IgD-negative memory B cell (primary cell): ENCODE data around the gene IRS2. TPM values are rescaled to one million over a fixed set of nuclear protein-coding genes. Genes with fewer than 3 reads are reported as not detected.
A peak's percentile ranks its signal among the peaks of the same experiment; 100 is the strongest.

Experiments used
- H3K27ac Mint-ChIP-seq, 3 donors: one replicate each; pipeline ENCODE4 v1.8.0; 2020 to 2022; ENCODE audit warnings: mild to moderate bottlenecking in 3 of 3, mixed read lengths in 3 of 3, moderate library complexity in 1 of 3
- H3K27me3 Mint-ChIP-seq: one replicate; pipeline ENCODE4 v1.8.0; 2021; ENCODE audit warnings: mixed read lengths
- H3K36me3 Mint-ChIP-seq: one replicate; pipeline ENCODE4 v1.8.0; 2020; ENCODE audit warnings: mild to moderate bottlenecking, mixed read lengths
- H3K4me1 Mint-ChIP-seq, 3 donors: one replicate each; pipeline ENCODE4 v1.8.0; 2020 to 2022; ENCODE audit warnings: mixed read lengths in 3 of 3, mild to moderate bottlenecking in 1 of 3
- H3K4me3 Mint-ChIP-seq, 4 donors: one replicate each; pipeline ENCODE4 v1.8.0; 2020 to 2022; ENCODE audit warnings: mild to moderate bottlenecking in 4 of 4, mixed read lengths in 4 of 4, moderate library complexity in 3 of 4
- H3K9me3 Mint-ChIP-seq, 3 donors: one replicate each; pipeline ENCODE4 v1.8.0; 2020 to 2021; ENCODE audit warnings: mixed read lengths in 3 of 3, mild to moderate bottlenecking in 1 of 3
- polyA plus RNA-seq: library from polyadenylated mRNA; unstranded; fragments of 300-500 nt; fragmentation: Illumina TruSeq; gene quantifications from one replicate; pipeline ENCODE4 v1.2.3, GENCODE V29; 2021

IRS2 gene
- polyA plus RNA-seq, 1 donor from 2014 or later = 1.5 TPM

DNA sequence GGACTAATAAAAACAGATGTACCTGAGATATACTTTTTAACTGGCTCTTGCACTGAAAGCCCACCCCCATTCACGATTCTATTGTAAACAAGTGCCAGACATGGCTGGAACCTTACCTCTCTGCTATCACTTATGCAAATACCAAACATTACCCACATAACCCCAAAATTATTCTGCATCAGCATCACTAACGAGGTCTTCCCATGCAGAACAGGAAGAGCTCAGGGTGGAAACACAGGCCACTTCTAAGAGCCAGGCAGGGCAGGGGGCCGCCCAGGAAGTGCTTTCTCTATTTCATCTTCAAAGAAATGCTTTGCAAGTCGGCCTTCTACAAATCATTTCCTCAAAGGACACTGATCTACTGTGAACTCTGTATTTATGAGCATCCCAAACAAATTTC lies 7.3 kb downstream of the IRS2 start:
- Mint-ChIP-seq H3K4me1 (peaks cover 7 to 20% (median 10%) of the 10 kb centered on the region in 3 donors), H3K36me3 (peaks cover 1% of the 10 kb centered on the region), H3K4me3 (peak overlapping the region in 3 of 4 donors; percentile 0 to 29 (median 17)), H3K9me3 (no peaks in the 10 kb centered on the region), H3K27ac (peak overlapping the region in 1 of 3 donors; percentile 35), H3K27me3 (no peaks in the 10 kb centered on the region)

DNA sequence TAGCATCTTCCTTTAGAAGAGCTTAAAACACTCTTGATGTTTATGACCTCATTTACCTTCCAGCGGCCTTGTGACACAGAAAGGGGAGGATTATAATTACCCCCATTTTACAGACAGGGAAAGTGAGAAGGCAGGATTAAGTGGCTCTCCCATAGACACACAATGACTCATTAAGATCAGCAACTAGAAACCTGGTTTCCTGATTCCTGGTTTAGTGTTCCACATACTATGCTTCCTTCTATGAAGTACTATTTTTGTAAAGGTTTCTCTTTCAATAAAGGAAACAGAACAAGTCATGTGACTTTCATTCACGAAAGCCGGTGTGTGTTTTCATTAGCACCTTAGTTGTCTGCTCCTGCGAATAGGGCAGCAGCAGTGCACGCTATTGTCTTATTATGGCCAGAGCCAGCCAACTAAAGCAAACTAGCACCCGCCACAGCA lies 8.3 kb downstream of the IRS2 start:
- Mint-ChIP-seq H3K9me3 (no peaks in the 10 kb centered on the region), H3K4me3 (peak overlapping the region in 1 of 4 donors; percentile 39), H3K27me3 (no peaks in the 10 kb centered on the region), H3K36me3 (peaks cover 1% of the 10 kb centered on the region), H3K27ac (peak overlapping the region in 1 of 3 donors; percentile 83), H3K4me1 (peaks cover 7 to 20% (median 17%) of the 10 kb centered on the region in 3 donors)

GRCh38 chr13:109776575-109776974 lies 9.8 kb downstream of the IRS2 start:
- Mint-ChIP-seq H3K36me3 (peaks cover 1% of the 10 kb centered on the region), H3K4me1 (peaks cover 7 to 20% (median 17%) of the 10 kb centered on the region in 3 donors), H3K9me3 (no peaks in the 10 kb centered on the region), H3K27me3 (no peaks in the 10 kb centered on the region), H3K4me3 (no peak overlapping the region), H3K27ac (no peak overlapping the region)

DNA sequence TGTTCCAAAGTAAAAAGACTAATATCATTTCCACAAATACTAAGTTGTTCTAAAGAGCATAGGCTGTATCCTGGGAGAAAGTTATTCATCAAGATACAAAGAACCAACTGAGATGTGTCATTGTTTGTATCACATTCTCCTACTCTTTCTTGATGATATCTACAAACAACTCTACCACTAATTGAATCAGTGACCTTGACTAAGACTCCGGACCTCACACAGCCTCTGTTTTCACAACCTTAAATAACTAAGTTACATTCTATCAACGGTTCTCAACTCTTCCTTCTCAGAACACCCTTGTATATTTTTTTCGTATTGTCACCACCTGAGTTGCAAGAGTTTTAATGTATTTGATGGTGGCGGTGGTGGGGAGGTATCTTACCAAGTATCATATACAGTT lies 12.6 kb downstream of the IRS2 start:
- Mint-ChIP-seq H3K4me3 (no peak overlapping the region), H3K27ac (no peak overlapping the region), H3K4me1 (peaks cover 0 to 7% (median 5%) of the 10 kb centered on the region in 3 donors), H3K27me3 (no peaks in the 10 kb centered on the region), H3K36me3 (peaks cover 2% of the 10 kb centered on the region), H3K9me3 (no peaks in the 10 kb centered on the region)

- H3K27ac Mint-ChIP-seq = no peak overlapping the region
- H3K4me1 Mint-ChIP-seq = peaks cover 0 to 7% (median 4%) of the 10 kb centered on the region in 3 donors
- no peaks in the 10 kb centered on the region for H3K9me3 Mint-ChIP-seq
- H3K4me3 Mint-ChIP-seq = no peak overlapping the region
- H3K36me3 Mint-ChIP-seq = peaks cover 2% of the 10 kb centered on the region
- no peaks in the 10 kb centered on the region for H3K27me3 Mint-ChIP-seq
These were observed 13.1 kb downstream of the IRS2 start for GRCh38 chr13:109773276-109773675.

GRCh38 chr13:109771926-109772325 lies 14.5 kb downstream of the IRS2 start:
- peaks cover 2% of the 10 kb centered on the region for H3K36me3 Mint-ChIP-seq
- H3K4me1 Mint-ChIP-seq = peaks cover 0 to 7% (median 0%) of the 10 kb centered on the region in 3 donors
- no peak overlapping the region for H3K4me3 Mint-ChIP-seq
- H3K27me3 Mint-ChIP-seq = no peaks in the 10 kb centered on the region
- no peaks in the 10 kb centered on the region for H3K9me3 Mint-ChIP-seq
- no peak overlapping the region for H3K27ac Mint-ChIP-seq

DNA sequence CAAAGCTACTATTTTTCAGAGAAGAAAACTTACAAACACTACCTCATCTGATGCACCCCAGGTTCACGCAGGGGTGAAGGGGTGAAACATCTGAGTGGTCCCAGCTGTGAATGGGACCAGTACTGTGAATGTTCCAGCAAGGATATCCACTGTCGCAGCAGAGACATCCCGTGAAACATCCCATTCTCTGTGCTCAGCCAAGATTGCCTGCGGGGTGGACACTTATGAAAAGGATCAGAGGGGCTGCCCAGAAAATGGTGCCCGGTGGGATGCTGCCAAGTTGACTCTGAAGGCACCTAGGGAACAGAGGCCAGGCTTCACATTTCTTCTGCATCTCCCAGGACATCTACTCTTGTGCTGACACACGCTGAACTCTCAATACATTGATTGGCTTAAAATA lies 15.9 kb downstream of the IRS2 start:
- H3K36me3 Mint-ChIP-seq = peaks cover 2% of the 10 kb centered on the region
- H3K27me3 Mint-ChIP-seq = no peaks in the 10 kb centered on the region
- H3K4me3 Mint-ChIP-seq = no peak overlapping the region
- H3K9me3 Mint-ChIP-seq = no peaks in the 10 kb centered on the region
- H3K4me1 Mint-ChIP-seq = peaks cover 0 to 7% (median 0%) of the 10 kb centered on the region in 3 donors
- H3K27ac Mint-ChIP-seq = no peak overlapping the region

GRCh38 chr13:109769921-109770320 lies 16.5 kb downstream of the IRS2 start:
- Mint-ChIP-seq H3K9me3 (no peaks in the 10 kb centered on the region), H3K4me1 (peaks cover 0 to 7% (median 0%) of the 10 kb centered on the region in 3 donors), H3K4me3 (no peak overlapping the region), H3K27me3 (no peaks in the 10 kb centered on the region), H3K27ac (peak overlapping the region in 1 of 3 donors; percentile 7), H3K36me3 (peaks cover 2% of the 10 kb centered on the region)

- Mint-ChIP-seq H3K9me3 (no peaks in the 10 kb centered on the region), H3K4me3 (no peak overlapping the region), H3K27me3 (no peaks in the 10 kb centered on the region), H3K27ac (no peak overlapping the region), H3K36me3 (peaks cover 2% of the 10 kb centered on the region), H3K4me1 (peaks cover 0 to 7% (median 0%) of the 10 kb centered on the region in 3 donors)
These were observed 17.1 kb downstream of the IRS2 start for GRCh38 chr13:109769275-109769674.

DNA sequence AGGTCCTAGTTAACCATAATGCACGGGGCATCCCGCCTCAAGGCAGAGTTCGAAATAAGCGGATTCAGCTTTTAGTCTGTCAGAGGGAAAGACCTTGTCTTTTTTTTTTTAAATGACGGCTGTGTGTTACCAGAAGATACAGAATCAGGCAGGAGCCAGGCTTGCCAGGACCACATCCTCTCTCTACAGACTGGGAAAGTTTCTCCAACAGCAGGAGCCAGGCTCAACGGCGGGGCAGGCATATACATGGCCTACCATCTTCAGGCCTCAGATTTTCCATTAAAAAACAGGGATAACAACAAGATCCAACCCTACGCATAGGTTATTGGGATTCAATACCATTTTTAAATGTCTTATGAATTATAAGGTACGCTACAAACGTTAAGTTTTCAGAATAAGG lies 17.8 kb downstream of the IRS2 start:
- Mint-ChIP-seq H3K36me3 (peaks cover 2% of the 10 kb centered on the region), H3K4me3 (no peak overlapping the region), H3K4me1 (peaks cover 0 to 4% (median 0%) of the 10 kb centered on the region in 3 donors)

DNA sequence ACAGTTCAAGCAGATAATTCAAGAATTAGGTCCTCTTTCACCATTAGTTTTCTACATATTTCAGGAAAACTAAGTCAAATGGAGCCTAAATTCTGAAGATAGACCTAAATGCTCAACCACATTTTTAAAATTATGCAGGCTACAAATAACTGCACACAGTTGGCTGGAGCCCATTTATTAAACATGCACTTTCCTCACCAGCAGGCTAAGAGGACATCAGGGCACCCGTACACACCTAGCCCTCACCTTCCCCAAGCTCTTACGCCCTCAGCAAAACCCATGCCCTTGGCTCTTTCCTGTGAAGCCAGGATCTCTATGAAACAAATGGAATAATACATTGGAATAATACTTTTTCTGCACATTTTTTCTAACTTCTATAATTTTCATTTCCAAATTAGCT lies 18.2 kb downstream of the IRS2 start:
- peaks cover 2% of the 10 kb centered on the region for H3K36me3 Mint-ChIP-seq
- no peaks in the 10 kb centered on the region for H3K9me3 Mint-ChIP-seq
- no peak overlapping the region for H3K27ac Mint-ChIP-seq
- H3K4me1 Mint-ChIP-seq = peaks cover 0 to under 1% (median 0%) of the 10 kb centered on the region in 3 donors
- no peaks in the 10 kb centered on the region for H3K27me3 Mint-ChIP-seq
- no peak overlapping the region for H3K4me3 Mint-ChIP-seq

More for the DNA sequence above, 17.8 kb downstream of the IRS2 start:
- Mint-ChIP-seq H3K9me3 (no peaks in the 10 kb centered on the region), H3K27me3 (no peaks in the 10 kb centered on the region), H3K27ac (no peak overlapping the region)

GRCh38 chr13:109767023-109767422 lies 19.4 kb downstream of the IRS2 start:
- Mint-ChIP-seq H3K4me1 (peaks cover 0 to 2% (median under 1%) of the 10 kb centered on the region in 3 donors), H3K36me3 (peaks cover 2% of the 10 kb centered on the region), H3K27ac (no peak overlapping the region), H3K9me3 (no peaks in the 10 kb centered on the region), H3K4me3 (peak overlapping the region in 1 of 4 donors; percentile 8), H3K27me3 (no peaks in the 10 kb centered on the region)

- H3K27ac Mint-ChIP-seq = no peak overlapping the region
- no peaks in the 10 kb centered on the region for H3K27me3 Mint-ChIP-seq
- no peaks in the 10 kb centered on the region for H3K9me3 Mint-ChIP-seq
- H3K4me3 Mint-ChIP-seq = no peak overlapping the region
- H3K4me1 Mint-ChIP-seq = peaks cover 0 to 5% (median 2%) of the 10 kb centered on the region in 3 donors
- peaks cover 6% of the 10 kb centered on the region for H3K36me3 Mint-ChIP-seq
These were observed 21.7 kb downstream of the IRS2 start for GRCh38 chr13:109764470-109765291.

DNA sequence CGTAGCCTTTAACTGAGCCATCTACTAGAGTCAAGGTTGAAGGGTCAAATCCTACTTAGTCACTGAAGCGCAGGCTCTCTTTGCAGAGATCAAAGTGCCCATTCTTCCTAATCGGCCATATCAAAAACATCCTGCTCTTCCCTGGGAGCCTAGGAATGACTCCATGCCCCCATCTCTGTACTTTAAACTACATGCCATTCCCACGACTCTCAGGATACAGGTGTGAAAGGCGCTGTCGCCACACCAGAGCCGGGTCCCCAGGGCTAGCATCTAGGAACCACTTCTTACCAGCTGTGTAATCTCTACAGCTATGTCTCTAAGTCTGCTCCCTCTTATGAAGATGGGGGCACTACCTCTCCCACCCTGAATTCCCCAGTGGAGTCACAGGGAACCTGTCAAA lies 22.3 kb downstream of the IRS2 start:
- Mint-ChIP-seq H3K4me1 (peaks cover 0 to 5% (median 2%) of the 10 kb centered on the region in 3 donors), H3K27me3 (no peaks in the 10 kb centered on the region), H3K9me3 (no peaks in the 10 kb centered on the region), H3K27ac (peak overlapping the region in 2 of 3 donors; percentile 18 to 28), H3K4me3 (no peak overlapping the region), H3K36me3 (peaks cover 3% of the 10 kb centered on the region)

DNA sequence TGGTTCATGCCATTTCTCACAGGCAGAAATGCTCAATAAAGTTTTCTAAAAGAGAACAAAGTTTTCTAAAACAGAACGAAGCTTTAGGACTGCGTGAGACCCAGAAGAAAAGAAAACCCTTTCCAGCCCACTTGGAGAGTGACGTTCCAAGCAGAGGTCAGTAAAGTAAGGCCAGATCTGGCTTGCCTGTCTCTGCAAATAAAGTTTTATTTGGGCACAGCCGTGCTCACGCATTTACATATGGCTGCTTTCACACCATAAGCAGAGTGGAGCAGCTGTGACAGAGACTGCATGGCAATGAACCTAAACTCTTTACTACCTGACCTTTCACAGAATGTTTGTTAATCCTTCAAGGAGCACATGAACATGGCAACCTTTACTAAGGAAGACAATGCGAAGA lies 23.6 kb downstream of the IRS2 start:
- peaks cover 0 to 5% (median 2%) of the 10 kb centered on the region in 3 donors for H3K4me1 Mint-ChIP-seq
- no peaks in the 10 kb centered on the region for H3K27me3 Mint-ChIP-seq
- no peak overlapping the region for H3K4me3 Mint-ChIP-seq
- peak overlapping the region in 1 of 3 donors; percentile 56 for H3K27ac Mint-ChIP-seq
- no peaks in the 10 kb centered on the region for H3K9me3 Mint-ChIP-seq
- peaks cover 3% of the 10 kb centered on the region for H3K36me3 Mint-ChIP-seq

DNA sequence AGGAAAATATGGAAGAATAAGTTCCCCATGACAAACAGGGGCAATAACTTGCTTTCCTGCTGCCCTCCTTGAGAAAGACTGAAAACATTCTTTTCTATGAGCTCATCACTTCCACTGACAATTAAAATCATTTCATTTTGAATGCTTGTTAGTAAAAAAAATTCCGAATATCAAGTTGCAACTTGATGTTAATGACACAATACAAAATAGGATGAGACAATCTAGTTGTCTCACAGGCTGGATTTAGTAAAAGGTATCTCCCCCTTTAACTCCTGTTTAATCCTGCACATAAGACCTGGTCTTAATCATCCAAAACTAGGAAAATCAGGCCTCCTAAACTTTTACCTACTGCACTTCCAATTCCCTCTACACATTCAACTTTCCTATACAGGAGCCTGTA lies 24.7 kb downstream of the IRS2 start:
- Mint-ChIP-seq H3K27me3 (no peaks in the 10 kb centered on the region), H3K4me3 (no peak overlapping the region), H3K27ac (no peak overlapping the region), H3K9me3 (no peaks in the 10 kb centered on the region), H3K4me1 (peaks cover 0 to 8% (median 2%) of the 10 kb centered on the region in 3 donors), H3K36me3 (peaks cover 3% of the 10 kb centered on the region)
